PC-3 (cell line): ENCODE measurements around the gene ACAN. TPM values are rescaled to one million over a fixed set of nuclear protein-coding genes. Genes with fewer than 3 reads are reported as not detected.

Source experiments
- ATAC-seq: fragments of 200-7000 bp; cut with Tn5 transposase; 2 replicates; pipeline ENCODE4 v1.9.1; 2020; ENCODE audit warnings: mild to moderate bottlenecking, moderate library complexity
- BruUV-seq: library from RNA; stranded (reverse); fragments of 400-500 nt; replicated peaks from 2 replicates; lab custom pipeline; 2021; lab: Mats Ljungman, UMichigan
- CTCF ChIA-PET: fragments of 300-600 bp; sonication (Branson Sonifier 250); formaldehyde crosslinking; loops from one replicate; lab custom pipeline; 2022; ENCODE audit warnings: antibody characterized with exemption; lab: Charles Lee
- POLR2A ChIA-PET: fragments of 300-600 bp; sonication (Branson Sonifier 250); formaldehyde crosslinking; loops from one replicate; lab custom pipeline; 2022; ENCODE audit warnings: antibody characterized with exemption; ENCODE audit not compliant: unreplicated experiment; lab: Charles Lee
- DNase-seq: peaks from one replicate; pipeline ENCODE4 v3.0.0-alpha.2; 2015
- H2AFZ ChIP-seq: fragments of 300-600 bp; sonication (generic); 2 replicates; pipeline ENCODE4 v1.6.0; 2016; ENCODE audit warnings: antibody characterized with exemption, low read length
- H3F3A ChIP-seq: fragments of 300-600 bp; sonication (generic); one replicate; pipeline ENCODE4 v1.6.0; 2017; ENCODE audit warnings: antibody characterized with exemption, low read length, control low read depth, mild to moderate bottlenecking; ENCODE audit not compliant: unreplicated experiment
- H3K27ac ChIP-seq: fragments of 300-600 bp; sonication (generic); 2 replicates; pipeline ENCODE4 v1.5.1; 2016; ENCODE audit warnings: mild to moderate bottlenecking, low read length
- H3K27me3 ChIP-seq: fragments of 300-600 bp; sonication (generic); 2 replicates; pipeline ENCODE4 v1.6.1; 2016; ENCODE audit warnings: low read length, mixed read lengths
- H3K36me3 ChIP-seq: fragments of 300-600 bp; sonication (generic); 2 replicates; pipeline ENCODE4 v1.6.1; 2016; ENCODE audit warnings: low read depth, mixed run types, low read length, mixed read lengths
- H3K4me1 ChIP-seq: fragments of 300-600 bp; sonication (generic); 2 replicates; pipeline ENCODE4 v1.5.1; 2016; ENCODE audit warnings: low read length; ENCODE audit not compliant: insufficient read depth
- H3K4me2 ChIP-seq: fragments of 300-600 bp; sonication (generic); 2 replicates; pipeline ENCODE4 v1.6.0; 2016; ENCODE audit warnings: low read length
- H3K4me3 ChIP-seq: fragments of 300-600 bp; sonication (generic); 2 replicates; pipeline ENCODE4 v1.5.1; 2016; ENCODE audit warnings: mild to moderate bottlenecking, low read length, mixed read lengths
- H3K79me2 ChIP-seq: fragments of 300-600 bp; sonication (generic); 2 replicates; pipeline ENCODE4 v1.6.1; 2017; ENCODE audit warnings: low read length, mixed read lengths
- H3K9ac ChIP-seq: fragments of 300-600 bp; sonication (generic); 2 replicates; pipeline ENCODE4 v1.6.0; 2016; ENCODE audit warnings: mild to moderate bottlenecking, low read length
- H3K9me2 ChIP-seq: fragments of 300-600 bp; sonication (generic); replicated peaks from 2 replicates; pipeline ENCODE4 v1.6.1; 2016; ENCODE audit warnings: mixed run types, low read length, mixed read lengths
- H3K9me3 ChIP-seq: fragments of 300-600 bp; sonication (generic); 2 replicates; pipeline ENCODE4 v1.6.1; 2016; ENCODE audit warnings: low read length, mixed read lengths
- H4K20me1 ChIP-seq: fragments of 300-600 bp; sonication (generic); 2 replicates; pipeline ENCODE4 v1.6.1; 2016; ENCODE audit warnings: low read length, mixed read lengths
- EZH2 ChIP-seq: fragments of 300-600 bp; sonication (generic); IDR thresholded peaks from one replicate; pipeline ENCODE4 v1.6.1; 2017; ENCODE audit warnings: antibody characterized with exemption, mild to moderate bottlenecking, low read length; ENCODE audit not compliant: unreplicated experiment
- EZH2phosphoT487 ChIP-seq: fragments of 300-600 bp; sonication (generic); IDR thresholded peaks from 2 replicates; pipeline ENCODE4 v1.6.1; 2018; ENCODE audit warnings: mild to moderate bottlenecking, antibody characterized with exemption, low read length, borderline replicate concordance
- intact Hi-C: fragments of 100-400 bp; cut with micrococcal nuclease; formaldehyde crosslinking; loops from 2 replicates; pipeline ENCODE4 v1.9.0; 2023
- total RNA-seq: library from RNA; depleted of rRNA; stranded (reverse); fragments of >200 nt; gene quantifications from 2 replicates; pipeline ENCODE4 v1.2.3, GENCODE V29; 2014
- TF ChIP-seq, protein P1 (sequence below): fragments of 300-600 bp; sonication (generic); conservative IDR thresholded peaks from 2 replicates; pipeline ENCODE4 v1.5.1; 2017; ENCODE audit warnings: antibody characterized with exemption, low read depth, mild to moderate bottlenecking, low read length

ACAN gene
- total RNA-seq, 1 experiment from 2014 or later: not detected

GRCh38 chr15:88891540-88892254, 88.5 kb downstream of the ACAN start:
- Histone ChIP-seq H3F3A (no peaks in the 10 kb centered on the region), H4K20me1 (no peaks in the 10 kb centered on the region), H3K9me3 (no peaks in the 10 kb centered on the region), H3K9ac (no peak overlapping the region), H3K36me3 (no peaks in the 10 kb centered on the region), H3K27me3 (no peaks in the 10 kb centered on the region), H3K4me2 (no peak overlapping the region), H3K4me3 (no peak overlapping the region), H3K4me1 (no peaks in the 10 kb centered on the region), H3K27ac (no peak overlapping the region), H3K9me2 (no peaks in the 10 kb centered on the region), H3K79me2 (no peaks in the 10 kb centered on the region), H2AFZ (no peak overlapping the region)
- ChIA-PET POLR2A (no interaction called here), CTCF (no interaction called here)
- DNase-seq (no peak), ATAC-seq (no peak)
- intact Hi-C loops: no loop called here
- TF ChIP-seq EZH2phosphoT487: no peak
- TF ChIP-seq, protein P1, sequence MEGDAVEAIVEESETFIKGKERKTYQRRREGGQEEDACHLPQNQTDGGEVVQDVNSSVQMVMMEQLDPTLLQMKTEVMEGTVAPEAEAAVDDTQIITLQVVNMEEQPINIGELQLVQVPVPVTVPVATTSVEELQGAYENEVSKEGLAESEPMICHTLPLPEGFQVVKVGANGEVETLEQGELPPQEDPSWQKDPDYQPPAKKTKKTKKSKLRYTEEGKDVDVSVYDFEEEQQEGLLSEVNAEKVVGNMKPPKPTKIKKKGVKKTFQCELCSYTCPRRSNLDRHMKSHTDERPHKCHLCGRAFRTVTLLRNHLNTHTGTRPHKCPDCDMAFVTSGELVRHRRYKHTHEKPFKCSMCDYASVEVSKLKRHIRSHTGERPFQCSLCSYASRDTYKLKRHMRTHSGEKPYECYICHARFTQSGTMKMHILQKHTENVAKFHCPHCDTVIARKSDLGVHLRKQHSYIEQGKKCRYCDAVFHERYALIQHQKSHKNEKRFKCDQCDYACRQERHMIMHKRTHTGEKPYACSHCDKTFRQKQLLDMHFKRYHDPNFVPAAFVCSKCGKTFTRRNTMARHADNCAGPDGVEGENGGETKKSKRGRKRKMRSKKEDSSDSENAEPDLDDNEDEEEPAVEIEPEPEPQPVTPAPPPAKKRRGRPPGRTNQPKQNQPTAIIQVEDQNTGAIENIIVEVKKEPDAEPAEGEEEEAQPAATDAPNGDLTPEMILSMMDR: no peak
- no peak for TF ChIP-seq EZH2
- BruUV-seq: no TSS peak

DNA sequence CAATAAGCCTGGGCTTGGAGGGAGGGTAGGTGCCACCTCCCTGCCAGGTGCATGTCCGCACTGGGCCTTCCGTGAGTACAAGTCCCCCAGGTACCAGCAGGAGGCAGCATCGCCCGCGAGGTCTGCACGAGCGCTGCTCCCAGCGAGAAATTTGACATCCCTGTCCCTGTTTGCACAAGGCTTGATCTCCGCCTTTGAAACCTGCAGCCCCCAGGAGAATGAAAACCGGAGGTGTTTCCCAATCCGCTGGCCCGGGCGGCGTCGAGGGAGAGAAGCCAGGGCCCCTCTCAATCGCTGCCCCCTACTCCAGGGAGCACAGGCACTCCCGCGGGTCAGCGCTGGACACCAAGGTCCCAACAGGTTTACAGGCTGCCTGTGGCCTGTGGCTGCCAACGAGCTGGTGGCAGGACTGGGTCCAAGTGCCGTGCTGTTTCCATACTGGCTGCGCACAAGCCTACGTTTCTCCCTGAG, 91.1 kb downstream of the ACAN start:
- Histone ChIP-seq H2AFZ (peak overlapping the region; percentile 65), H3K27me3 (no peaks in the 10 kb centered on the region), H3K4me3 (no peak overlapping the region; the same call in 1 of the 2 replicates), H3K9ac (no peak overlapping the region), H3K79me2 (no peaks in the 10 kb centered on the region), H3K4me2 (peak overlapping the region; percentile 75), H3F3A (no peaks in the 10 kb centered on the region), H3K36me3 (no peaks in the 10 kb centered on the region), H3K4me1 (peaks cover 10% of the 10 kb centered on the region), H3K9me2 (no peaks in the 10 kb centered on the region), H3K27ac (no peak overlapping the region), H4K20me1 (no peaks in the 10 kb centered on the region), H3K9me3 (no peaks in the 10 kb centered on the region)
- ChIA-PET POLR2A (no interaction called here), CTCF (interaction anchor here (0.5 kb wide), 1 partner anchor 141 kb away, joined by 4 read pairs; no protein-coding TSS in a partner anchor)
- BruUV-seq: no TSS peak
- peak; percentile 77 for DNase-seq
- intact Hi-C loops: no loop called here
- peak; percentile 79 for ATAC-seq
- no peak for TF ChIP-seq EZH2
- no peak for TF ChIP-seq EZH2phosphoT487
- TF ChIP-seq, protein P1: peak; percentile 85
